Measurements from ENCODE around the gene GSPT2. TPM values are rescaled to one million over a fixed set of nuclear protein-coding genes. Genes with fewer than 3 reads are reported as not detected.
"Not testable (repeated sequence)": the region's sequence is repeated elsewhere in the genome, so short reads cannot be mapped to it uniquely, and the experiment has no call there.

Gene GSPT2
- total RNA-seq, 1 experiment from 2014 or later: not detected

DNA sequence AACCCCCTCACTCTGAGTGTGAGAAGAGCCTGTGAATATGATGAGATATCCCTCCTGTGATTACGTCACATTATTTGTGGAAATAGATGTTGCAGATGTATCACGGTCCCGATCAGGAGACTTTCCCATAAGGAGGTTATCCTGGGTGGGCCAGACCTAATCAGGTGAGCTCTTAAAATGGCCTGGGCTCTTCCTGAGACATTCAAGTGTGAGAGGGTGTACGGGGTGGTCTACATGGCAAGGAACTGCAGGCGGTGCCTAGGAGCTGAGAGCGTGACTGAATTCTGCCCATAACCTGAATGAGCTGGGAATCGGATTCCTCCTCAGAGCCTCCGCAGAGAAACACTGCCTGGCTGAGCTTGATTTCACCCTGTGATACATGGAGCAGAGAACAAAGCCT is 45.8 kb upstream of the GSPT2 start (continued):
- no peak for TF ChIP-seq EZH2 (IDR thresholded peaks at IDR 0.05)
- TF ChIP-seq SRF (IDR thresholded peaks at IDR 0.05; ENCODE audit: low read depth): no peak
- TF ChIP-seq ZNF274 (IDR thresholded peaks at IDR 0.05; ENCODE audit: low read depth, low read length): no peak
- no peak for TF ChIP-seq ZFX (IDR thresholded peaks at IDR 0.05)
- no peak for TF ChIP-seq YY1 (IDR thresholded peaks at IDR 0.05; ENCODE audit: extremely low read depth, insufficient replicate concordance, low read depth, low read length)
- no peak for TF ChIP-seq SP1 (IDR thresholded peaks at IDR 0.05; ENCODE audit: low read depth)
- TF ChIP-seq RAD21 (IDR thresholded peaks at IDR 0.05; ENCODE audit: low read depth): no peak
- TF ChIP-seq, protein P1, sequence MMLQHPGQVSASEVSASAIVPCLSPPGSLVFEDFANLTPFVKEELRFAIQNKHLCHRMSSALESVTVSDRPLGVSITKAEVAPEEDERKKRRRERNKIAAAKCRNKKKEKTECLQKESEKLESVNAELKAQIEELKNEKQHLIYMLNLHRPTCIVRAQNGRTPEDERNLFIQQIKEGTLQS (IDR thresholded peaks at IDR 0.05): no peak

DNA sequence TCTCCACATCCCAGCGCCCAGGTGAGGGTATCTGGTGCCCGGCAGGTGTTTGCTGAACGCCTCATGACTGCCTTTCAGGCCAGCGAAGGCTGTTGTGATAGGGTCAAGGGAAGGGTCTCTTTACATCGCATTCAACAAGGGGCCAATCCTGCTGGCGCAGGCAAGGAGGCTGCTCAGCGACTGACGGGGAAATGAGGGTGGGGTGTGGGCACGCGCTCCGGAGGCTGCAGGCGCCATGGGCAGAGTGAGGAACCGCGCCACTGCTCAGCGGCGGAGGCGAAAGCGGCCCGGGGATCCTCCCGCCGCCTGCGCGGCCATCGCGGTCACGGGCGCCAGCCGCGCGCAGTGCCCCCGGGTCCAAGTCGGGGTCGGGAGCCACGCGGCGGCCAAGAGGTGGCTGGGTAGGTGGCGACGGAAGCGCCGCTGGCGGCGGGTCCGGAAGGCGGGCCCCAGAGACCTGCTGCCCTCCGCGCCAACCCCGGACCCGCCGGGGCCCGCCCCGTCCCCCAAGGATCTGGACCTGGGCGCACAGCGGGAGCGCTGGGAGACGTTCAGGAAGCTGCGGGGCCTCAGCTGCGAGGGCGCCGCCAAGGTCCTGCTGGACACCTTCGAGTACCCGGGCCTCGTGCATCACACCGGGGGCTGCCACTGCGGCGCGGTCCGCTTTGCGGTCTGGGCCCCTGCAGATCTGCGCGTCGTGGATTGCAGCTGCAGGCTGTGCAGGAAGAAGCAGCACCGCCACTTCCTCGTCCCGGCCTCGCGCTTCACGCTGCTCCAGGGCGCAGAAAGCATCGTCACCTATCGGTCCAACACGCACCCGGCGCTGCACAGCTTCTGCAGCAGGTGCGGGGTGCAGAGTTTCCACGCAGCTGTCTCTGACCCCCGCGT is 32.7 kb upstream of the GSPT2 start, which contains the start of gene CENPVL1:
CENPVL1 (plus strand) TSS at position 236 of the 888 bp plus-strand sequence; CDS start at position 236, 0 bp downstream.
- H4K20me1 ChIP-seq (ENCODE audit: insufficient read depth); H3K4me1 ChIP-seq (ENCODE audit: control insufficient read depth in 1 of 2, insufficient read depth in 2 of 2, low read length in 2 of 2); H3K9me3 ChIP-seq (ENCODE audit: control insufficient read depth in 1 of 2, insufficient read depth in 1 of 2, low read depth in 1 of 2, low read length in 2 of 2); H3K27me3 ChIP-seq (ENCODE audit: insufficient read depth, low read length); intact Hi-C loops (cut with micrococcal nuclease); RAD21 ChIA-PET (ENCODE audit: low non-redundant PET in 1 of 2, low total read pairs in 2 of 2, uncharacterized antibody in 2 of 2, unreplicated experiment in 2 of 2); H3K79me2 ChIP-seq (ENCODE audit: insufficient read depth, low read length); H3K9ac ChIP-seq (ENCODE audit: low read length); DNase-seq (ENCODE audit: low read depth, low spot score); CTCF ChIA-PET; BruUV-seq (replicated peaks); ATAC-seq; H3K36me3 ChIP-seq (ENCODE audit: control insufficient read depth in 1 of 2, insufficient read depth in 2 of 2, low read length in 2 of 2); H3K27ac ChIP-seq (ENCODE audit: low read depth, low read length); POLR2A ChIA-PET; H3K4me3 ChIP-seq (replicated peaks in 1 of 2; ENCODE audit: low read depth in 1 of 2, low read length in 2 of 2); H3K4me2 ChIP-seq (ENCODE audit: low read length); H3K9me2 ChIP-seq (ENCODE audit: insufficient read depth); H2AFZ ChIP-seq (ENCODE audit: low read depth, low read length, poor library complexity, severe bottlenecking): not testable (repeated sequence)

DNA sequence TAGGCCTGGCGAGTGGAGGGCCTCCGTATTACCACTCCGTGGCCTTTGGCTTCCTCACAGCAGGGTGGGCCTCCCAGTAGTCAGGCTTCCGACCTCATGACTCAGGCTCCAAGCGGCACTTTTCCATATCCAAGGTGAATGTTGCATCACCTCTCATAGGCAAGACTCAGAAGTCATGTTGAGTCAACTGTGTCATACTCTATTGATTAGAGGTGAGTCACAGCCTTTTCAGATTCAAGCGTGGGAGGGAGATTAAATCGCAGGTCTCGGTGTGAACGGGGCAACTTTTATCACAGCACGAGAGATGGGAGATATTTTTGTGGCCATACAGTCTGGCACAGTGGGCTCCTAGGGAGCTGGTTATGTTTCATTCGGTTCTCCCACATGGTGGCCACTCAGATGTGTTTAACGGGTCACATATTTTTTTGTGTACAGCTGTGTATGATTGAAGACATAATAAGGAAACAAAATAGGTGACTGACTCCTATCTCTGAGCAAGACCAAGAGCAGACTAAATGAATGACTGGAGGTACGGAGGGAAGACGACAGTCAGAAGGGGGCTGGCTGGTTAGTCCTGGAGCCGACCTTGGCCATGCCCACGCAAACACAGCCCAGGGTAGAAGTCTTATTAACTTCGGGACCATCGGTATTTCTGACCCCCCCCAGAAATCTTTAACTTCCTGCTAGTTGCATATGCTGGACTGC is 30.1 kb upstream of the GSPT2 start:
- H3K27ac ChIP-seq (ENCODE audit: low read depth, low read length); H3K9me2 ChIP-seq (ENCODE audit: insufficient read depth); H3K9me3 ChIP-seq (ENCODE audit: control insufficient read depth in 1 of 2, insufficient read depth in 1 of 2, low read depth in 1 of 2, low read length in 2 of 2); BruUV-seq (replicated peaks); POLR2A ChIA-PET; H4K20me1 ChIP-seq (ENCODE audit: insufficient read depth); intact Hi-C loops (cut with micrococcal nuclease); DNase-seq (ENCODE audit: low read depth, low spot score); H2AFZ ChIP-seq (ENCODE audit: low read depth, low read length, poor library complexity, severe bottlenecking); H3K9ac ChIP-seq (ENCODE audit: low read length); CTCF ChIA-PET; H3K4me1 ChIP-seq (ENCODE audit: control insufficient read depth in 1 of 2, insufficient read depth in 2 of 2, low read length in 2 of 2); H3K36me3 ChIP-seq (ENCODE audit: control insufficient read depth in 1 of 2, insufficient read depth in 2 of 2, low read length in 2 of 2); H3K27me3 ChIP-seq (ENCODE audit: insufficient read depth, low read length); H3K79me2 ChIP-seq (ENCODE audit: insufficient read depth, low read length); RAD21 ChIA-PET (ENCODE audit: low non-redundant PET in 1 of 2, low total read pairs in 2 of 2, uncharacterized antibody in 2 of 2, unreplicated experiment in 2 of 2); H3K4me2 ChIP-seq (ENCODE audit: low read length); H3K4me3 ChIP-seq (replicated peaks in 1 of 2; ENCODE audit: low read depth in 1 of 2, low read length in 2 of 2): not testable (repeated sequence)
- ATAC-seq: peak; percentile 87
